Measurements from ENCODE around the gene STAB1. TPM values are rescaled to one million over a fixed set of nuclear protein-coding genes. Genes with fewer than 3 reads are reported as not detected.

The STAB1 gene
- total RNA-seq, 1 donor = 0.90 TPM

GRCh38 chr3:52552089-52552488 is 57.0 kb downstream of the STAB1 start:
- no peak overlapping the region for H3K4me3 ChIP-seq (ENCODE audit: low read depth, low read length)
- DNase-seq (ENCODE audit: low read depth) = no peak
- TF ChIP-seq CTCF (IDR thresholded peaks at IDR 0.05; ENCODE audit: insufficient read depth, low read length) = no peak

- no peak for TF ChIP-seq CTCF (IDR thresholded peaks at IDR 0.05; ENCODE audit: insufficient read depth, low read length)
- no peak overlapping the region for H3K4me3 ChIP-seq (ENCODE audit: low read depth, low read length)
- DNase-seq (ENCODE audit: low read depth) = no peak
Measured at GRCh38 chr3:52554026-52554755, 59.1 kb downstream of the STAB1 start.

GRCh38 chr3:52555056-52555455 is 59.9 kb downstream of the STAB1 start:
- DNase-seq (ENCODE audit: low read depth) = no peak
- no peak for TF ChIP-seq CTCF (IDR thresholded peaks at IDR 0.05; ENCODE audit: insufficient read depth, low read length)
- H3K4me3 ChIP-seq (ENCODE audit: low read depth, low read length) = no peak overlapping the region

- no peak overlapping the region for H3K4me3 ChIP-seq (ENCODE audit: low read depth, low read length)
- no peak for DNase-seq (ENCODE audit: low read depth)
- no peak for TF ChIP-seq CTCF (IDR thresholded peaks at IDR 0.05; ENCODE audit: insufficient read depth, low read length)
Measured at GRCh38 chr3:52557011-52557960, 62.1 kb downstream of the STAB1 start.

GRCh38 chr3:52558436-52558835 is 63.3 kb downstream of the STAB1 start:
- TF ChIP-seq CTCF (IDR thresholded peaks at IDR 0.05; ENCODE audit: insufficient read depth, low read length) = no peak
- H3K4me3 ChIP-seq (ENCODE audit: low read depth, low read length) = no peak overlapping the region
- no peak for DNase-seq (ENCODE audit: low read depth)

GRCh38 chr3:52561028-52561747 is 66.0 kb downstream of the STAB1 start:
- DNase-seq (ENCODE audit: low read depth) = no peak
- H3K4me3 ChIP-seq (ENCODE audit: low read depth, low read length) = no peak overlapping the region
- no peak for TF ChIP-seq CTCF (IDR thresholded peaks at IDR 0.05; ENCODE audit: insufficient read depth, low read length)

Data from fibroblast of the aortic adventitia (primary cell).